ENCODE measurements around the gene NADK.
"Not testable (repeated sequence)": the region's sequence is repeated elsewhere in the genome, so short reads cannot be mapped to it uniquely, and the experiment has no call there.

NADK gene

DNA sequence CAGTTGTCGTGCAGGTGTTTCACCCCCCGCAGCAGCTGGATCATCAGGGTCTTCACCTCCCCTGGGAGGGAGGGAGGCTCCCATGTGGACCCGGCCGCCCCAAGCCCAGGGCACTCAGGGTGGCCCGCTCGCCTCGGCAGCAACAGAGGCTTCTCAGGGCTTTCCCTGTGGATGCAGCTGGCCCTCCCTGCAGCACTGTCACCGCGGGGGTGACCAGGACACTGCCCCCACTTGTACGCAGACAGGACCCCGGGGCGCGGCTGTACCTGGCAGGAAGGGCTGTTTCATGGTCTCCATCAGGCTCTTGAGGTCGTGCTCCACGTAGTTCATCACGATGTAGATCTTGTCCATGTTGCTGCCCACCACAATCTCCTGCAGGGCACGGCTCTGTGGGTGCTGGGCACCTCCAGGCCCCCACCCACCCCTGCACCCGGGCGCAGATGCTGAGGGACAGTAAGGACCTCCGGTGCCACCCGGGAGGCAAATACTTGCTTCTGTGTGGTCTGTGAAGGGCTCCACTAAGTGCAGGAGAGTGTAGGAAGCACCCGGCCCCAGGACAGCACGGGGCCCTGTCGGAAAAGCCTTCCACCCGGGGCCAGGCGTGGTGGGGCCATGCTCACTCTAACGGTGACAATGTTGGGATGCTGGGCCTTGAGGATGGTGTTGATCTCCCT is 73.8 kb downstream of the NADK start:
- DNase-seq (ENCODE audit: low spot score) = not testable (repeated sequence)

DNA sequence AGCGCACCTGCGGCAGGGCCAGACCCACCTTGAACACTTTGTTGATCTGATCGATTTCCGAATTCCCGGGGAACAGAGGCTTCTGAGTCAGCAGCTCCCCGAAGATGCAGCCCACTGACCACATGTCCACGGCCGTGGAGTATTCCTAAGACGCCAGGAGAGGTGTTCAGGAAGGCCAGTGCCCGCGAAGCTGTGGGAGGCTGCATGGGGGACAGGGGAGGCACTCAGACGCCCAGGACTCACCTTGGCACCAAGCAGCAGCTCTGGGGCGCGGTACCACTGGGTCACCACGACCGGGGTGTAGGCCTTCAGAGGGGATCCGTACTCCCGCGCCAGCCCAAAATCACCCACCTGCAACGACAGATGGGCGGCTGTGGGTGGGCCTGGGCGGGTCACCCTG is 74.5 kb downstream of the NADK start:
- no peak for DNase-seq (ENCODE audit: low spot score)

DNA sequence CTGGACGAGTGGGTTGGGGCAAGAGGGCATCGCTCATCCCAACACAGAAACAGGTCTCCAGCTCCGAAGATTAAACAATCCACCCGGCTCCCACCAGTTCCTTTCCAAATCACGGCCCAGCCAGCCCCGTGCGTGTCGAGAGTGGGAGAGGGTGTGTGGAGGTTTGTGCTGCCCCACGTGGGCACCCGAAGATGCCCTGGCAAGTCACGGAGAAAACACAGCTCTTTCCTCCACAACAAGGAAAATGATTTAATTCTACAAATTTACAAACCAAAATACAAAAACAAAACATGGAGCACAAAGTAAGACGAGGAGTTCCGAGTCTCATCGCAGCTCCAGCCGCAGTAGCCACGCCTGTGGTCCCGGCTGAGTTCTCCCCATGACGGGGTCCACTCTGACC is 75.8 kb downstream of the NADK start:
- not testable (repeated sequence) for DNase-seq (ENCODE audit: low spot score)

Data from germinal center (tissue), 1 donor.